K562 (cell line): ENCODE data around the gene C4BPB. TPM values are rescaled to one million over a fixed set of nuclear protein-coding genes. Genes with fewer than 3 reads are reported as not detected.
A peak's percentile ranks its signal among the peaks of the same experiment; 100 is the strongest.

Source experiments
- ATAC-seq: fragments of 200-7000 bp; cut with Tn5 transposase; 3 replicates; pipeline ENCODE4 v1.9.1; 2020; ENCODE audit warnings: moderate library complexity
- BruUV-seq: library from RNA; stranded (reverse); fragments of 400-500 nt; replicated peaks from 2 replicates; lab custom pipeline; 2021; lab: Mats Ljungman, UMichigan
- CTCF ChIA-PET: fragments of 300-600 bp; formaldehyde crosslinking; extraction: SDS; loops from one replicate; lab custom pipeline; 2021; ENCODE audit warnings: low intra/inter-chr PET ratio; lab: Yijun Ruan, JAX
- POLR2A ChIA-PET: fragments of 300-600, 350-650 bp; sonication (Branson Sonifier 250); formaldehyde crosslinking; extraction: SDS; loops from one replicate; lab custom pipeline; 2021; ENCODE audit warnings: antibody characterized with exemption, inconsistent platforms; lab: Yijun Ruan, JAX
- DNase-seq, 4 experiments: peaks; one replicate each; pipeline versions ENCODE4 v3.0.0 to v3.0.0-alpha.2; 2011 to 2018; ENCODE audit warnings: low spot score in 3 of 4, mixed read lengths in 3 of 4; ENCODE audit errors: extremely low read depth in 1 of 4
- FAIRE-seq: peaks from 2 replicates; lab custom pipeline; 2011; peaks lifted over from hg19 to GRCh38; lab: Jason Lieb, UNC
- H2AFZ ChIP-seq: 2 replicates; pipeline ENCODE4 v1.6.0; 2011; ENCODE audit warnings: low read depth, low read length, control low read depth, inconsistent platforms
- H3K27ac ChIP-seq: fragments of 200-600 bp; 3 replicates; pipeline ENCODE4 v1.8.0; 2011; ENCODE audit warnings: low read depth, mild to moderate bottlenecking, control low read depth, inconsistent platforms, low read length, moderate library complexity, mixed read lengths; ENCODE audit errors: extremely low read depth
- H3K27me3 ChIP-seq, 2 experiments: fragments of 300-600 bp in 1 of 2; 2 replicates in 1 of 2; 3 replicates in 1 of 2; pipeline versions ENCODE4 v1.6.0 to v1.8.0; 2011; ENCODE audit warnings: inconsistent platforms in 2 of 2, low read length in 2 of 2, mild to moderate bottlenecking in 1 of 2, mixed read lengths in 1 of 2, moderate library complexity in 1 of 2; ENCODE audit not compliant: control insufficient read depth in 2 of 2, insufficient read depth in 2 of 2
- H3K36me3 ChIP-seq: fragments of 300-600 bp; 3 replicates; pipeline ENCODE4 v1.8.0; 2011; ENCODE audit warnings: mild to moderate bottlenecking, low read length, inconsistent platforms; ENCODE audit not compliant: control insufficient read depth, insufficient read depth
- H3K4me1 ChIP-seq, 2 experiments: fragments of 200-600 bp in 1 of 2; replicated peaks in 1 of 2; 2 replicates in 1 of 2; 3 replicates in 1 of 2; pipeline versions ENCODE4 v1.5.1 to v1.8.0; 2011; ENCODE audit warnings: inconsistent platforms in 2 of 2, low read length in 2 of 2, mild to moderate bottlenecking in 1 of 2, mixed read lengths in 1 of 2, moderate library complexity in 1 of 2; ENCODE audit not compliant: control insufficient read depth in 2 of 2, insufficient read depth in 2 of 2
- H3K4me2 ChIP-seq: 2 replicates; pipeline ENCODE4 v1.6.1; 2011; ENCODE audit warnings: low read length, control low read depth, inconsistent platforms, mixed read lengths; ENCODE audit not compliant: insufficient read depth
- H3K4me3 ChIP-seq: fragments of 200-600 bp; sonication (generic), shearing (Covaris generic); 2 replicates; pipeline ENCODE4 v1.5.1; 2016; ENCODE audit warnings: control low read depth, inconsistent platforms
- H3K79me2 ChIP-seq: fragments of 200-600 bp; 3 replicates; pipeline ENCODE4 v1.8.0; 2011; ENCODE audit warnings: low read length, inconsistent platforms; ENCODE audit not compliant: control insufficient read depth, insufficient read depth
- H3K9ac ChIP-seq, 2 experiments: 2 replicates each; pipeline versions ENCODE4 v1.6.0 to v1.6.1; 2011; ENCODE audit warnings: low read depth in 2 of 2, low read length in 2 of 2, control low read depth in 1 of 2, inconsistent platforms in 1 of 2, mild to moderate bottlenecking in 1 of 2, mixed read lengths in 1 of 2; ENCODE audit not compliant: insufficient read depth in 1 of 2
- H3K9me1 ChIP-seq: one replicate; pipeline ENCODE4 v1.6.0; 2011; ENCODE audit warnings: inconsistent platforms, mild to moderate bottlenecking, low read length, moderate library complexity; ENCODE audit not compliant: control insufficient read depth, insufficient read depth
- H3K9me3 ChIP-seq: replicated peaks from 2 replicates; pipeline ENCODE4 v1.5.1; 2011; ENCODE audit warnings: low read depth, low read length, inconsistent platforms; ENCODE audit not compliant: control insufficient read depth, insufficient read depth
- H4K20me1 ChIP-seq: replicated peaks from 2 replicates; pipeline ENCODE4 v1.6.1; 2011; ENCODE audit warnings: low read length, inconsistent platforms, mixed read lengths; ENCODE audit not compliant: control insufficient read depth, insufficient read depth
- ATF7 ChIP-seq: fragments of 450-650 bp; IDR thresholded peaks from 2 replicates; pipeline ENCODE4 v1.7.1; 2014; ENCODE audit warnings: mild to moderate bottlenecking, moderate library complexity
- CBX8 ChIP-seq: fragments of 200-600 bp; sonication (generic); IDR thresholded peaks from 2 replicates; pipeline ENCODE4 v1.6.1; 2012; ENCODE audit warnings: borderline replicate concordance, mixed run types, low read depth, mild to moderate bottlenecking, moderate library complexity, mixed read lengths, low read length, control low read depth, inconsistent platforms; ENCODE audit not compliant: poor library complexity, severe bottlenecking; ENCODE audit errors: extremely low read depth
- CEBPB ChIP-seq: fragments of 450-650 bp; IDR thresholded peaks from 2 replicates; pipeline ENCODE4 v1.6.1; 2016; ENCODE audit warnings: missing genetic modification characterization, missing compliant biosample characterization
- CEBPZ ChIP-seq: fragments of 150-350 bp; IDR thresholded peaks from 2 replicates; pipeline ENCODE4 v1.6.1; 2014; ENCODE audit warnings: low read depth, mild to moderate bottlenecking, low read length, borderline replicate concordance
- CTBP1 ChIP-seq: fragments of 450-650 bp; IDR thresholded peaks from 2 replicates; pipeline ENCODE4 v1.6.1; 2016; ENCODE audit warnings: borderline replicate concordance
- ETV1 ChIP-seq: fragments of 450-650 bp; conservative IDR thresholded peaks from 2 replicates; pipeline ENCODE4 v1.6.1; 2016; ENCODE audit warnings: missing genetic modification characterization, control low read depth, low read depth, missing compliant biosample characterization
- GATAD2A ChIP-seq: fragments of 450-650 bp; IDR thresholded peaks from 2 replicates; pipeline ENCODE4 v1.6.1; 2017
- HNRNPK ChIP-seq: fragments of 200-400 bp; formaldehyde crosslinking; IDR thresholded peaks from one replicate; pipeline ENCODE4 v1.6.1; 2018; ENCODE audit warnings: mild to moderate bottlenecking, low read depth, low read length; ENCODE audit not compliant: poor library complexity, severe bottlenecking
- HSF4 ChIP-seq: fragments of 250-450 bp; sonication (Bioruptor Pico); IDR thresholded peaks from 2 replicates; pipeline ENCODE4 v2.1.2; 2022; ENCODE audit warnings: mild to moderate bottlenecking, moderate library complexity, borderline replicate concordance
- IFI16 ChIP-seq: fragments of 250-450 bp; sonication (Bioruptor Pico); IDR thresholded peaks from 2 replicates; pipeline ENCODE4 v2.1.2; 2022; ENCODE audit warnings: mild to moderate bottlenecking, inconsistent platforms
- MCM3 ChIP-seq: fragments of 450-650 bp; IDR thresholded peaks from 2 replicates; pipeline ENCODE4 v1.6.1; 2016
- NRF1 ChIP-seq, 2 experiments: fragments of 450-650 bp; IDR thresholded peaks in 1 of 2; conservative IDR thresholded peaks in 1 of 2; 2 replicates each; pipeline ENCODE4 v1.6.1; 2014; ENCODE audit warnings: mild to moderate bottlenecking in 2 of 2
- PHF20 ChIP-seq: fragments of 450-650 bp; IDR thresholded peaks from 2 replicates; pipeline ENCODE4 v1.6.1; 2018; ENCODE audit not compliant: partially characterized antibody
- SIX5 ChIP-seq, 2 experiments: IDR thresholded peaks; 2 replicates each; pipeline ENCODE4 v1.6.1; 2011; ENCODE audit warnings: low read length in 2 of 2, borderline replicate concordance in 1 of 2, low read depth in 1 of 2, mild to moderate bottlenecking in 1 of 2, moderate library complexity in 1 of 2; ENCODE audit not compliant: insufficient read depth in 1 of 2
- TRIM28 ChIP-seq: fragments of 450-650 bp; IDR thresholded peaks from 2 replicates; pipeline ENCODE4 v1.6.1; 2017
- YBX1 ChIP-seq: fragments of 450-650 bp; IDR thresholded peaks from 2 replicates; pipeline ENCODE4 v1.7.1; 2016; ENCODE audit warnings: mild to moderate bottlenecking
- ZBTB17 ChIP-seq: fragments of 450-650 bp; formaldehyde crosslinking; IDR thresholded peaks from 2 replicates; pipeline ENCODE4 v1.4.0; 2020; ENCODE audit warnings: mild to moderate bottlenecking
- ZBTB2 ChIP-seq: fragments of 450-650 bp; IDR thresholded peaks from 2 replicates; pipeline ENCODE4 v1.6.1; 2016; ENCODE audit warnings: antibody characterized with exemption
- ZNF77 ChIP-seq: fragments of 250-450 bp; sonication (Bioruptor Pico); IDR thresholded peaks from 2 replicates; pipeline ENCODE4 v1.5.0; 2020
- WGBS: fragments of 100-300 bp; shearing (Covaris generic); methylation state at CpG from one replicate; pipeline ENCODE4 v1.1.6; 2016; ENCODE audit warnings: low coverage, mixed read lengths; ENCODE audit not compliant: insufficient coverage; ENCODE audit errors: missing lambda C conversion rate; 5-methylcytosine and 5-hydroxymethylcytosine counted together
- in situ Hi-C: fragments of 300-500 bp; cut with MboI; formaldehyde crosslinking; loops from 4 replicates; pipeline ENCODE4 v1.15.0; 2018; ENCODE audit warnings: inconsistent platforms, mixed read lengths
- intact Hi-C: fragments of 100-400 bp; cut with micrococcal nuclease; formaldehyde crosslinking; loops from 2 replicates; pipeline ENCODE4 v1.14.2; 2022
- polyA plus RNA-seq, 8 experiments: library from polyadenylated mRNA; depleted of rRNA in 4 of 8; stranded (reverse) in 5 of 8; unstranded in 3 of 8; fragments of >200 nt; fragmentation: Nextera tagmentation in 2 of 8; fragmentation: Illumina TruSeq in 1 of 8; extraction: Ambion mirVana in 2 of 8; extraction: Trizol in 1 of 8; gene quantifications; 2 replicates each; pipeline versions ENCODE4 v1.2.1 to v1.2.3, GENCODE V29; 2011 to 2014; ENCODE audit warnings: inconsistent platforms in 1 of 8, missing spikeins in 1 of 8
- total RNA-seq, 7 experiments: library from RNA; depleted of rRNA in 6 of 7; stranded (reverse); fragments of >200 nt in 6 of 7; fragmentation: Illumina TruSeq in 2 of 7; extraction: Trizol in 2 of 7; gene quantifications; 2 replicates each; pipeline versions ENCODE4 v1.2.1 to v1.2.3, GENCODE V29; 2011 to 2021; ENCODE audit warnings: low replicate concordance in 1 of 7

C4BPB gene
- total and polyA plus RNA-seq, 9 of the 15 experiments (the other 6 are each of a cell fraction or from before 2014, with no cell fraction given), result not detected

- ChIA-PET CTCF (no interaction called here), POLR2A (interaction anchor here (0.6 to 4.2 kb wide), 10 partner anchors 7 to 112 kb away, joined by 3 to 29 read pairs (median 6); partner anchors contain the start of genes C1orf116, PFKFB2 and YOD1)
- Histone ChIP-seq H4K20me1 (no peaks in the 10 kb centered on the region), H3K4me3 (no peak overlapping the region), H3K79me2 (peaks cover 20% of the 10 kb centered on the region), H3K27me3 (no peaks in the 10 kb centered on the region), H3K9me1 (no peaks in the 10 kb centered on the region), H2AFZ (peak overlapping the region; percentile 18; the same call in 1 of the 2 replicates), H3K36me3 (peaks cover 21% of the 10 kb centered on the region; the same call in 2 of the 3 replicates), H3K9ac (peak overlapping the region in 1 of 2 experiments; percentile 64; a peak in 1 of 4 replicates), H3K9me3 (no peaks in the 10 kb centered on the region), H3K27ac (peak overlapping the region; percentile 19; the same call in 1 of the 3 replicates), H3K4me2 (no peak overlapping the region; the same call in 1 of the 2 replicates), H3K4me1 (peaks cover 9 to 42% of the 10 kb centered on the region in 2 experiments)
- WGBS, result 38% methylated on average over 4 of the region's 4 CpGs
- FAIRE-seq, result peak; percentile 59
- intact Hi-C loops, result no loop called here
- ATAC-seq, result peak; percentile 74
- in situ Hi-C loops, result no loop called here
- no TSS peak for BruUV-seq
- no peak for DNase-seq
- TF ChIP-seq CBX8 (no peak), HSF4 (no peak), ETV1 (tag) (no peak), MCM3 (no peak), IFI16 (CRISPR knock-in tag) (no peak), ZNF77 (CRISPR knock-in tag) (no peak), SIX5 (IDR thresholded peaks at IDR 0.05; ENCODE audit: borderline replicate concordance in 1 of 2, insufficient read depth in 1 of 2, low read depth in 1 of 2, low read length in 2 of 2) (no peak), CEBPB (tag) (peak; percentile 87), YBX1 (no peak), TRIM28 (no peak), NRF1 (conservative IDR thresholded peaks at IDR 0.05 in 1 of 2, IDR thresholded peaks at IDR 0.05 in 1 of 2) (no peak), CTBP1 (peak; percentile 27; the same call in 1 of the 2 replicates), GATAD2A (no peak), PHF20 (no peak), ZBTB2 (no peak), ZBTB17 (no peak), CEBPZ (no peak), ATF7 (peak; percentile 22; the same call in 1 of the 2 replicates), HNRNPK (no peak)
Observed at GRCh38 chr1:207039380-207040180, 49.1 kb upstream of the C4BPB start.
